Large intestine (tissue), 3 donors: ENCODE data around the gene GRM4. TPM values are rescaled to one million over a fixed set of nuclear protein-coding genes. Genes with fewer than 3 reads are reported as not detected.

Experiments used
- DNase-seq, 2 donors: peaks; one replicate each; pipeline versions ENCODE4 v3.0.0 to v3.0.0-alpha.2; 2013
- H3K27ac ChIP-seq: one replicate; pipeline ENCODE4 v1.5.1; 2013; ENCODE audit warnings: low read length
- H3K27me3 ChIP-seq: 2 replicates; pipeline ENCODE4 v1.6.1; 2013; ENCODE audit warnings: low read length; ENCODE audit not compliant: control insufficient read depth, insufficient read depth
- H3K36me3 ChIP-seq: 2 replicates; pipeline ENCODE4 v1.6.1; 2013; ENCODE audit warnings: low read length; ENCODE audit not compliant: control insufficient read depth, insufficient read depth
- H3K4me1 ChIP-seq: one replicate; pipeline ENCODE4 v1.6.1; 2013; ENCODE audit warnings: low read length; ENCODE audit not compliant: control insufficient read depth, insufficient read depth
- H3K4me3 ChIP-seq: one replicate; pipeline ENCODE4 v1.5.1; 2013; ENCODE audit warnings: low read length
- H3K9me3 ChIP-seq: one replicate; pipeline ENCODE4 v1.6.1; 2013; ENCODE audit warnings: mild to moderate bottlenecking, low read depth, low read length, moderate library complexity; ENCODE audit not compliant: control insufficient read depth
- WGBS: methylation state at CpG from one replicate; pipeline ENCODE4 v1.1.5; 2013; ENCODE audit warnings: low lambda C conversion rate; ENCODE audit not compliant: insufficient coverage; 5-methylcytosine and 5-hydroxymethylcytosine counted together
- polyA plus RNA-seq: library from polyadenylated mRNA; unstranded; fragments of 120-200 nt; gene quantifications from one replicate; pipeline ENCODE4 v1.2.1, GENCODE V29; 2013

GRM4 gene
- polyA plus RNA-seq, 1 donor: 0.46 TPM

GRCh38 chr6:34125939-34126338 lies 19.9 kb downstream of the GRM4 start:
- no peaks in the 10 kb centered on the region for H3K36me3 ChIP-seq
- H3K9me3 ChIP-seq: no peaks in the 10 kb centered on the region
- H3K27ac ChIP-seq: no peak overlapping the region
- no peaks in the 10 kb centered on the region for H3K4me1 ChIP-seq
- no CpG with 5 or more reads among the region's 3 CpGs for WGBS
- no peak for DNase-seq
- H3K27me3 ChIP-seq: no peaks in the 10 kb centered on the region
- no peak overlapping the region for H3K4me3 ChIP-seq

GRCh38 chr6:34120953-34121675 lies 24.8 kb downstream of the GRM4 start:
- H3K27me3 ChIP-seq: no peaks in the 10 kb centered on the region
- no peaks in the 10 kb centered on the region for H3K9me3 ChIP-seq
- DNase-seq: no peak
- WGBS: no CpG with 5 or more reads among the region's 13 CpGs
- no peaks in the 10 kb centered on the region for H3K4me1 ChIP-seq
- no peak overlapping the region for H3K4me3 ChIP-seq
- no peak overlapping the region for H3K27ac ChIP-seq
- H3K36me3 ChIP-seq: no peaks in the 10 kb centered on the region

- no peaks in the 10 kb centered on the region for H3K4me1 ChIP-seq
- H3K36me3 ChIP-seq: no peaks in the 10 kb centered on the region
- no CpG with 5 or more reads among the region's 11 CpGs for WGBS
- DNase-seq: no peak
- H3K4me3 ChIP-seq: no peak overlapping the region
- H3K27me3 ChIP-seq: peaks cover 2% of the 10 kb centered on the region
- no peak overlapping the region for H3K27ac ChIP-seq
- no peaks in the 10 kb centered on the region for H3K9me3 ChIP-seq
Measured at GRCh38 chr6:34115915-34116314, 30.0 kb downstream of the GRM4 start.

GRCh38 chr6:34115403-34115795 lies 30.5 kb downstream of the GRM4 start:
- no CpG with 5 or more reads among the region's 10 CpGs for WGBS
- no peak overlapping the region for H3K4me3 ChIP-seq
- H3K27ac ChIP-seq: no peak overlapping the region
- peaks cover 2% of the 10 kb centered on the region for H3K27me3 ChIP-seq
- H3K9me3 ChIP-seq: no peaks in the 10 kb centered on the region
- H3K36me3 ChIP-seq: no peaks in the 10 kb centered on the region
- H3K4me1 ChIP-seq: no peaks in the 10 kb centered on the region
- DNase-seq: peak; percentile 4 to 10

GRCh38 chr6:34114695-34115402 lies 31.0 kb downstream of the GRM4 start:
- Histone ChIP-seq H3K36me3 (no peaks in the 10 kb centered on the region), H3K27ac (no peak overlapping the region), H3K4me3 (no peak overlapping the region), H3K4me1 (no peaks in the 10 kb centered on the region), H3K9me3 (no peaks in the 10 kb centered on the region), H3K27me3 (peaks cover 2% of the 10 kb centered on the region)
- DNase-seq: no peak
- no CpG with 5 or more reads among the region's 16 CpGs for WGBS

- Histone ChIP-seq H3K27me3 (peaks cover 2% of the 10 kb centered on the region), H3K4me3 (no peak overlapping the region), H3K9me3 (no peaks in the 10 kb centered on the region), H3K27ac (no peak overlapping the region), H3K4me1 (no peaks in the 10 kb centered on the region), H3K36me3 (no peaks in the 10 kb centered on the region)
- DNase-seq: no peak
- no CpG with 5 or more reads among the region's 3 CpGs for WGBS
Measured at GRCh38 chr6:34113532-34113931, 32.4 kb downstream of the GRM4 start.

GRCh38 chr6:34112126-34112525 lies 33.8 kb downstream of the GRM4 start:
- WGBS: no CpG with 5 or more reads among the region's 5 CpGs
- DNase-seq: no peak
- Histone ChIP-seq H3K27ac (no peak overlapping the region), H3K4me1 (no peaks in the 10 kb centered on the region), H3K9me3 (no peaks in the 10 kb centered on the region), H3K36me3 (no peaks in the 10 kb centered on the region), H3K4me3 (no peak overlapping the region), H3K27me3 (peaks cover 2% of the 10 kb centered on the region)

- Histone ChIP-seq H3K4me3 (no peak overlapping the region), H3K36me3 (no peaks in the 10 kb centered on the region), H3K4me1 (no peaks in the 10 kb centered on the region), H3K27me3 (peaks cover 2% of the 10 kb centered on the region), H3K9me3 (no peaks in the 10 kb centered on the region), H3K27ac (no peak overlapping the region)
- no CpG with 5 or more reads among the region's 6 CpGs for WGBS
- no peak for DNase-seq
Measured at GRCh38 chr6:34110610-34111009, 35.3 kb downstream of the GRM4 start.

GRCh38 chr6:34108176-34108575 lies 37.7 kb downstream of the GRM4 start:
- H3K27me3 ChIP-seq: no peaks in the 10 kb centered on the region
- H3K4me3 ChIP-seq: no peak overlapping the region
- WGBS: no CpG with 5 or more reads among the region's 9 CpGs
- DNase-seq: no peak
- H3K27ac ChIP-seq: no peak overlapping the region
- H3K4me1 ChIP-seq: no peaks in the 10 kb centered on the region
- H3K9me3 ChIP-seq: no peaks in the 10 kb centered on the region
- no peaks in the 10 kb centered on the region for H3K36me3 ChIP-seq

- Histone ChIP-seq H3K4me1 (no peaks in the 10 kb centered on the region), H3K27me3 (no peaks in the 10 kb centered on the region), H3K4me3 (no peak overlapping the region), H3K9me3 (no peaks in the 10 kb centered on the region), H3K27ac (no peak overlapping the region), H3K36me3 (no peaks in the 10 kb centered on the region)
- DNase-seq: no peak
- no CpG with 5 or more reads among the region's 5 CpGs for WGBS
Measured at GRCh38 chr6:34106900-34107299, 39.0 kb downstream of the GRM4 start.

GRCh38 chr6:34106421-34106820 lies 39.5 kb downstream of the GRM4 start:
- H3K27me3 ChIP-seq: no peaks in the 10 kb centered on the region
- H3K4me1 ChIP-seq: no peaks in the 10 kb centered on the region
- whole genome bisulfite sequencing: no CpG with 5 or more reads among the region's 6 CpGs
- no peak overlapping the region for H3K4me3 ChIP-seq
- no peak for DNase-seq
- no peaks in the 10 kb centered on the region for H3K9me3 ChIP-seq
- H3K27ac ChIP-seq: no peak overlapping the region
- no peaks in the 10 kb centered on the region for H3K36me3 ChIP-seq
